Medulla oblongata (tissue), 1 donor: ENCODE measurements around the gene CD226.
"Not testable (repeated sequence)": the region's sequence is repeated elsewhere in the genome, so short reads cannot be mapped to it uniquely, and the experiment has no call there.

Experiments
- DNase-seq: peaks from one replicate; pipeline ENCODE4 v3.0.0-alpha.2; 2015; ENCODE audit errors: extremely low spot score

CD226 gene

DNA sequence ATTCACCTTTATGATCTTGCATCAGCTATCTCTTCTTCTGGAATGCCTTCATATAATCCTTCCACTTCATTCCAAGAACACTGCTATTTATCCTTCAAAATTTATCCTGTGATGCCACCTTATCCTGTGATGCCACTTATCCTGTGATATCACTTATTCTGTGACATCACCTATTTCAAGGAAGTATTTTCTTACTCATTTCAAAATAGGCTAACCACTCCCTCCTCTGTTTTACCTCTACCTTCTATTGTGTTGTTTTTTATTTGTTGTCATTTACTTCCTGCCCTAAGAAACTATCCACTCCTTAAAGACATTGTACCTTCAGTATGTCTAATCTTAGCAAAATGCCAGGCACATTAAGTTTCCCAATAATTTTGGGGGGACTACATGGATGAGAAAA, 38.8 kb downstream of the CD226 start:
- DNase-seq: no peak

DNA sequence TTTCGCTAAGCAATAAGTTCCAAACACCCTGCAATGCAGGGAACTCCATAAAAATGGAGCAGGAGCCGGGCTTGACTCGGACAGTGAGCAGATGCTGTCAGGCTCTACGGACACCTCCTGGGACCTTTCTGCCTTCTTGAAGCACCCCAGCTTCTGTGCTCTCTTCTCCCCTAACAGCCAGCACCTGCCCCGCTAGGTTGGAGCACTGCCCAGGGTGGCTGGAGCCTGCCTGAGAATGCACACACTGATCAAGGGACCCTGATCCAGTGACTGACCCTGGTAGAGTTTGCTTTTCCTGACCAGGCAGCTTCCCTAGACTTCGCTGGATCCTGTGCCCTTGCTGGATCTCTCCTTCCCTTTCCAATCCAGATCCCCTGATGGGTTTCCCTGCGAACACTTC, 40.9 kb downstream of the CD226 start:
- no peak for DNase-seq

DNA sequence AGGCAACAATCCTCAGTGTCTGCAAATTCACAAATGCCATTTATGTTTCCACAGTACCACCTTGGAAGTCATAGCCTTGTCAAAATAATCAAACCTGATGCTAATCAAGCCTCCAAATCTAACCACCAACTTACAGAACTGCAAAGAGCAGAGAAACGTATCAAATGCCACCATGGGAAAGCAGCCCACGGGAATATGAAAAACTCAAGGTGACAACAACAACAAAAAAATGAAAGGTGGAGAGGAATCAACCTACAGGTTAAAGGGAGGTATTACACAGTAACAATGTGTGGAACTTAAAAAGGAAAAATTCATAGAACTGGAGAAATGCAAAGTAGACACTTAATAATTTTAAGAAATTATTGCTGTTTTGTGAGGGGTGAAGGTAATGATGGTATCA, 46.7 kb downstream of the CD226 start:
- no peak for DNase-seq

DNA sequence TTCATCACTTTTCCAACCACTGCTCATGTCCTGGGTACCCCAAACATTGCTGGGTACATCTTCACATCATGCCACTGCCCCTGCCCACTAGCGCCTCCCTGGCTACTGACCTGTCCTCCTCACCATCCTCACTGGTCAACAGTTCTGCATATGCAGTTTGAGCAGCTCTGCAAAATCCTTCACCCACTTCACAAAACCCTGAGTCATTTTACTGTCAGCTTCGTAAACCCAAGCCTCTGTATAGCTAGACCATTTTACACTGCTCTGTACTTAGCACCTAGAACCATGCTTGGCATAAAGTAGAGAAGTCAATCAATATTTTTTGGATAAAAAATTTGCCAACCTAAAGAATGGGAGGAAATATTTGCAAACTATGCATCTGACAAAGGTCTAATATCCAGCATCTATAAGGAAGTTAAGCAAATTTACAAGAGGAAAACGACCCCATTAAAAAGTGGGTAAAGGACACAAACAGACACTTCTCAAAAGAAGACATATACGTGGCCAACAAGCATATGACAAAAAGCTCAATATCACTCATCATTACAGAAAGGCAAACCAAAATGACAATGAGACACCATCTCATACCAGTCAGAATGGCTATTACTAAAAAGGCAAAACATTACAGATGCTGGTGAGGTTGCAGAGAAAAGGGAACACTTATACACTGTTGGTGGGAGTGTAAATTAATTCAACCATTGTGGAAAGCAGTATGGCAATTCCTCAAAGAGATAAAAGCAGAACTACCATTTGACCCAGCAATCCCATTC, 48.3 kb downstream of the CD226 start:
- DNase-seq: not testable (repeated sequence)

DNA sequence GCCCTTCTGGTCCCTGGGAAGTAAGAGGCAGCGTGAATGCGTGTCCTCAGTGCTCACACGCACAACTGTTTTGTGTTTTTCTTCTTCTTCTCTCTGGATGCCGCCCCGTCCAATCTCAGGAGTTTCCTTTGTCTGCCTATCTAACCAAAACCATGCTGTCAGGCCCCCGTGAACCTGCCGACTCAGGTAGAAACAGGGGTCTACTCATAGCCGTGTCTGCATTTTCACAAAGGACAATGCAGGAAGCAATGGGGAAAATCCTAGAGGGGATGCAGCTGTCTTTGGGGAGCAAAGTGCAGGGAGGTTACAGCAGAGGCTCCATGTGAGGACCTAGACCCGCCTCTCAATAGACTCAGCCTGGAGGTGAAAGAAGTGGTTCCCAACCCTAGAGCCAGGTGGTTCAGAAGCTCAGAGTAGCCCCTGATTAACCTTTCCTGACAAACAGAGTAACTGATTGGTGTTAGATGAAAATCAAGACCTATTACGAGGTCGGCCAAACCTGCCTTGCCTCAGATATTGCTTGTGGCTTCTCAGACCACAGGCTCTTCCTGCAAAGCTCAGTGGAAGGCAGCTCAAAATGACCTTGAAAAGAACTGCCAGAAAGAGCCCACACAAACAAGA, 49.3 kb downstream of the CD226 start:
- DNase-seq: no peak

DNA sequence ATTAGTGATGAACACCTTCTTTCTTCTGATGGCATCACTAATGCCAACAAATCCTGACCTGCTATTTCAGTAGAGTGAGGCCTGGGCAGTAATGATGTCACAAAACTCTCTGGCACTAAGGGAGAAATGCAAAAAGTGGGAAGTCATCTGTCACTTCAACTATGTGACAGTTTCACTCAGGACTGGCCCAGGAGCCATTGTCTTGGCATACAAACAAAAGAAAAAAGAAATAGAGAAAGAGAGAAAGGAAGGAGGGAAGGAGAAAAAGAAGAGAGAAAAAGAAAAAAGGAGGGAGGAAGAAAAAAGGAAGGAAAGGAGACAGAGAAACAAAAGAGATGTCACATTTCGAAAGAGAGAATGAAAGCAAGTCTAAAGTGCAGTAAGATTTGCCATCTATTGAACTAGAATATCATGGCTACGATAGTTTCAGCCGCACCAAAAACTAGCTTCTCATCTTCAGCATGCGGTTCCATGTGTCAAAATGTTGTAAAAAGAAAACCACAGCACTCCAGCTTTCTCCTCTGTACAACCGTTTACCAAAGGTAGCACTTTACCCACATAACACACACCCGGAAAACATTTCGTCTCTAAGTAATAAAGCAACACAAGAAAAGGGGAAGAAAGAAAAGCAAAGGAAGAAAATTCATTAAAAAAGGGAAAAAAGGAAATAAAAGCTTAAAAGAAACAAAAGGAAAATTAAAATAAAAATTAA, 50.1 kb downstream of the CD226 start:
- DNase-seq: no peak

DNA sequence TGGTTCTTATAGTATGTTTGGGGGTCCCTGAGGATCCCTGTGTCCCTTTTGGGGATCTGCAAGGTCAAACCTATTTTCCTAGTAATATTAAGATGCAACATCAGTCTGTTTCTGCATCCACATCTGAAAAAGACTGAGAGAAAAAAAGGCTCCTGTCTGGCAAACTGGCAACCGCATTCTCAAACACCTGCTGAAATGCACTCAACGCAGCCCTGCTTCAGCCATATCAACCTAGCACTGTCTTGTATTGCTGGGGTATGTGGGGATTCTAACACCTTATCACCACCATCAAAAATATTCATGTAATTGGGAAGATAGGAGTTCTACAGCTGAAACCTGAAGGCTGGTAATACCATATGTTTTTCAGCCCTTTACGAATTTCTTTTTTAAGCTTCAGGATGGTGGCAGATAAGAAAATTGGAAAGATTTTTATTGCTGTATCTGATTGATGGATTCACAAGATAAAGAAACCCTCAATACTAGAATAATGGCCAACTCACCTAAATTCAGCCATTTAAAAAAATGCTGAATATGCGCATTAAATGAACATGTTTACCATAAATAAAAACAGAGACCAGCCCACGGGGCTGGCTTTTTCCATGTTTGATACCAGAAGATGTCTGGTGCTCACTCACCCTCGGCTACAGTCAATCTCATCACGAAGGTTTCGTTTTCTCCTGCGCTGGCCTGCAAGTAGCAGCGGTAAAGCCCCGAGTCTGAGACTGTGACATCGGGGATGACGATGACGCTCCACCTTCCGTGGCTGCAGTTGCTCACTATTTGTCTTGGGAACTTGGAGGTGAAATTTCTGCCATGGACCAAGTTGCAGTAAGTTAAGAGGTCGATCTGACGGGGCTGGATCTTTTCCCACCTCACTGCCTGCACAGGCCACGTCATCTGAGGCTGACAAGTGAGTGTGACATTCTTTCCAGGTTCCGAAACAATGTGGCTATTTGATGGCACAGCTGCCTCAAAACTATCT, 52.3 kb downstream of the CD226 start:
- no peak for DNase-seq

DNA sequence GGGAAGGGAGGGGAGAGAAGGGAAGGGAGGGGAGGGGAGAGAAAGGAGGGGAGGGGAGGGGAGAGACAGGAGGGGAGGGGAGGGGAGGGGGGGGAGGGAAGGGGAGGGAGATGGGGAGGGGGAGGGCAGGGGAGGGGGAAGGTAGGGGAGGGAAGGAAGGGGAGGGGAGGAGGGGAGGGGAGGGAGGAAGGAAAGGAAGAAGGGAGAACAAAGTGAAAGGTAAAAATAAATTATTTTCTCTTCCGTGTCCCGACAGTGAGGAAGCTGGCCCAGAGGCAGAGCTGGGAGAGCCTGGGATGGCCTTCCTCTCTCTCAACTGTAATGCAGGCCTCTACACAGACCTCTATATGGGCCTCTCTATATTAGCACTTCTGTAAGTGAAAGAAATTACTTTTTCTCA, 53.2 kb downstream of the CD226 start:
- DNase-seq: no peak

DNA sequence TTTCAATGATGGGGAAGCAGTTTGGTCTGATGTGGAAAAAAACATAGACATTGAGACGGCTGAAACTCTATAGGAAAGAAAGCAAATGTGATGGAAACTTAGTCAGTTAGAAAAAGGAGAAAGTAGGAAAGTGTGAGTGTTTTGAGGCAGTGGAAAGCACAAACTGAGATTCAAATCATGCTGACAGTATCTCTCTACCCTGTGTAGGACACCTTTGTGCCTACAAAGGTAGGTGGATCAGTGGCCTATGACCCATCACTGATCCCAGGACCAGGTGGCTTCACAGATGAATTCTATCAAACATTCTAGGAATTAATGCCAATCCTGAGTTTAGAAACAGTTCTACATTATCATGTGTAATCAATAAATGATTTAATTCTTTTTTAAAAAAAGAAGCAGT, 57.1 kb downstream of the CD226 start:
- no peak for DNase-seq

DNA sequence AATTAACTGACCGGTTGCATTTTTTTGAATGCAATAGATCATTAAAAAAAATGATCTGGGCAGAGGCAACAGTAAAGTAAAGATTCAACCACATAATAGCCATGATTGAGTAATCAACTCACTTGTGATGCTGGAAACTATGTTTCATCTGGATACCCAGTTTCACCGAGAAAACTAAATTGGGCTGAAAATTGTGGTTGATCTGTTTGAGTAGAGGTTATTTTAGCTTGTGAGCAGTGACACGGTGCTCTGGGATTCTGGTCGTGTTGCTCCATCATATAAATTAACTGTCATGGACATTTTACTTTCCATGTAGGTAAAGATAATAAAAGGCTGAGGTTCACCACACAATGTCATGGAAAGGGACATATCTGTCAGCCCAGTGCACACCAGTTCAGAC, 58.7 kb downstream of the CD226 start:
- no peak for DNase-seq

DNA sequence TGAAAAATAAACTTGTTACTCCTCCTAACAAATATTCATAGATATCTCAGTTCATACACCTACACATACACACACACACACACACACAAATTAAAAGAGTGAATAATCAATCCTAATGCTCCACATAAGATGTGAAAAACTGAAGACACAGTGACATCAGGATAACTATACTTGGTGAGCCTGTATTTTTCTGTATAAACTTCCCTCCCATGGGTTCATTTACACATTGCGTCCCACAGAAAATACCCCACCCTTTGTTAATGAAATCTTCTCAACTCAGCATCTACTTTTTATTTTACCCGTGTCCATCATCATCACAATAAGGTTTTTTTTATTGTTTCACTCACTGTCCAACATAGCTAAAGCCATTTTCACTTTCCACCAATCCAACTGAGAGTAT, 60.4 kb downstream of the CD226 start:
- DNase-seq: no peak

DNA sequence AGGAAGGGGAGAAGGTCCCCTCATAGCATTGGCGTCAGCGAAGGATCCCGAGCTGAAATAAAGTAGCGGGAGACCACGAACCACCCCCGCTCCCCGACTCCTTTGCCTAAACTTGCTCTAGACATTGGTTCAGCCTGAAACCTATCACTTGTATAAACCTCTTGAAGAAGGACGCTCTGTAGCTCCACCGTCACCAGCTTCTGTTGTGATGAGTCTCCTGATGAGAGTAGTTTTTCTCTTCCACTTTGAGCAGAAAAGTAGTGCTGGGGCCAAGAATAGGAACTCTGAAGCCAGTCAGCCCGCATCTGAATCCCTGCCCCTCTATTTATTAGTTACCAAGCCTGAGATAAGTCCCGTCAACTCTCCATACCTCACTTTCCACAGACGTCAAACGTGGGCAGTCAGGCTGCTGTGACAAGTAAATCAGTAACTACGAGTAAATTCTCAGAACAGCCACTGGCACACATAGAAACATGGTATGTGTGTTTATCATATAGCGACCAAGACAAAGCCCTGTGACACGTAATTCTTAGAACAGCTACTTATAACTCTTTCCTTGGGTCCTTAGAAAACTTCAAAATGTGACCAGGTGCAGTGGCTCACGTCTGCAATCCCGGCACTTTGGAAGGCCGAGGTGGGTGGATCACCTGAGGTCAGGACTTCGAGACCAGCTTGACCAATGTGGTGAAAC, 61.7 kb downstream of the CD226 start:
- DNase-seq: no peak

DNA sequence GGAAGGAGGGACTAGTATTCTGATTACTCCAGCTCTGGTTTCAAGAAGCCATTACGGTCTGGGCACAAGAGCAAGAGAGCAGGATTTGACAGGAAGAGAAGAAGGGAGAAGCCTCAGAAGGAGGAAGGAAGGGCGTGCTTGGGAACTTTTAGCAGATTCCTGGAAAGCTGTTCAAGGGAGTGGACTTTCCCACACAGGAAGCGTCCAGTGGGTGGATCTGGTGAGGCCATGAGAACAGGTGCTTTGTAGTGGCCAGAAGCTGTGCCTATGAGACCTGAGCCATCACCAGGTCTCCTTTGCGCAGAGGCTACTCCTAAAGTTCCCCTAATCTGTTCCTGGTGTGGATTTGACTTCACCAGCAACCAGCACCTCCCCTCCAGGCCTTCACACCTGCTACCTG, 62.3 kb downstream of the CD226 start:
- no peak for DNase-seq

DNA sequence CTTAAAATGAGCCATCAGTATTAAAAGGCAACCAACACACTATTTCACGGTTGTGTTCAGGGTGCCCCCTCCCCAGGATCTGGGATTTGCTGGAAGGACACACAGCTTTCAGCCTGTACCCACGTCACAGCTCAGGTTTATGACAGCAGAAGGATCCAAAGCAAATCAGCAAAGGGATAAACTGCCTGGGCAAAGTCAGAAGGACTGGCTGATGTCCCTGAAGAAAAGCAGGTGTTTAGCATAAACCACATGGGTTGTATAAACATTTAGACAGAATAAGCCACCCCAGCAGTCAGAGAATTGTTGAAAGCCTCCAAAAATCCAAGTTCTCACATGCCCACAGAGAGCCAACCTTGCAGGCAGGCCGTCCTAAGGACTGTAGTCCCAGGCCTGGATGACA, 63.9 kb downstream of the CD226 start:
- no peak for DNase-seq

DNA sequence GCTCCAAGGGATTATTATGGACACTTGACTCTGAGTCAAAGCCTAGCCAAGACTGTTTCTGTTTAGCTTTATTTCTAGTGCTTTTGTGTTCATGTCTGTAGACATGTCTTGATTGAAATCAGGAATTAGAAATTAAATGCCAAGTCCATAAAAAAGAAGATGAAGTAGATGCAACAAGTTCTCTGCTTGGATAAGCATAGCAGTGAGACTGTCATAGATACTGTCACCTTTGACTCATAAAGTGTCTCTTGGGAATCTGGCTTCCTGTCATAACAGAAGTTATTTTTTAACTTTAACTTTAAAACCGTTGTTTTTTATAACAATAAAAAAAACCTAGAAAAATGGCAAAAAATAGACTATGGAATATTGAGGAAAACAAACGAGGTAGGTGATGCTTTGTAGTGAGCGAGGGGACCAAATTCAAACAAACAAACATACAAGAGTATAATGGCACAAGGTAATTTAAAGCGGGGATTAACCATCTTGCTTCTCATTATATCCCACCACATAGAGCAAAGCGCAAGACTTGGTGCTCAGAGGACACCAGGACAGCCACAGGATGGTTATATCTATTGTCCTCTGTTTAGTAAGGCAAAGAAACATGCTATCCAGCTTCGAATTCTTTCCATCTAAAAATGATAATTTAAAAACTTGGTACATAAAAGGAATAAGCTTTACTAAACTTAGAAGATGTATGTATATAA, 64.6 kb downstream of the CD226 start:
- no peak for DNase-seq

DNA sequence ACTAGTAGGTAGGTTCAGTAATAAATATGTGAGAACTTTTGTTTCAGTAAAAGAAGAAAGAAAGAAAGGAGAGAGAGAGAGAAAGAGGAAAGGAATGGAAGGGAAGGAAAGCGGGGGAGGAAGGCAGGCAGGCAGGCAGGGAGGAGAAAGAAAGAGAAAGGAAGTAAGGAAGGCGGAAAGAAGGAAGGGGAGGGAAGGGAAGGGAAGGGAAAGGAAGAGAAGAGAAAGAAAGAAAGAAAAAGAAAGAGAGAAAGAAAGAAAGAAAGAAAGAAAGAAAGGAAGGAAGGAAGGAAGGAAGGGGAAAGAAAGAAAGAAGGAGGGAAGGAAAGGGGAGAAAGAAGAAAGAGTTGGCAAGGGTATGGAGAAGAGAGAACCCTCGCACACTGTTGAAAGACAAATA, 67.6 kb downstream of the CD226 start:
- no peak for DNase-seq

DNA sequence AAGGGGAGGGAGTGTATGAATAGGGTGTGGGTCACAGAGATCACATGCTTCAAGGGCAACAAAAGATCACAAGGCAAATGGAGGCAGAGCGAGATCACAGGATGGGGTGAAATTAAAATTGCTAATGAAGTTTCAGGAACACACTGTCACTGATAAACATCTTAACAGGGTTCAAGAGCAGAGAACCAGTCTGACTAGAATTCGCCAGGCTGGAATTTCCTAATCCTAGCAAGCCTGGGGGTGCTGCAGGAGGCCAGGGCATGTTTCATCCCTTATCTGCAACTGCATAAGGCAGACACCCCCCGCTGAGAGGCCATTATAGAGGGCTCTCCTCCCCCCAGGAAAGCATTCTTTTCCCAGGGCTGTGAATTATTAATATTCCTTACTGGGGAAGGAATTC, 68.6 kb downstream of the CD226 start:
- not testable (repeated sequence) for DNase-seq

DNA sequence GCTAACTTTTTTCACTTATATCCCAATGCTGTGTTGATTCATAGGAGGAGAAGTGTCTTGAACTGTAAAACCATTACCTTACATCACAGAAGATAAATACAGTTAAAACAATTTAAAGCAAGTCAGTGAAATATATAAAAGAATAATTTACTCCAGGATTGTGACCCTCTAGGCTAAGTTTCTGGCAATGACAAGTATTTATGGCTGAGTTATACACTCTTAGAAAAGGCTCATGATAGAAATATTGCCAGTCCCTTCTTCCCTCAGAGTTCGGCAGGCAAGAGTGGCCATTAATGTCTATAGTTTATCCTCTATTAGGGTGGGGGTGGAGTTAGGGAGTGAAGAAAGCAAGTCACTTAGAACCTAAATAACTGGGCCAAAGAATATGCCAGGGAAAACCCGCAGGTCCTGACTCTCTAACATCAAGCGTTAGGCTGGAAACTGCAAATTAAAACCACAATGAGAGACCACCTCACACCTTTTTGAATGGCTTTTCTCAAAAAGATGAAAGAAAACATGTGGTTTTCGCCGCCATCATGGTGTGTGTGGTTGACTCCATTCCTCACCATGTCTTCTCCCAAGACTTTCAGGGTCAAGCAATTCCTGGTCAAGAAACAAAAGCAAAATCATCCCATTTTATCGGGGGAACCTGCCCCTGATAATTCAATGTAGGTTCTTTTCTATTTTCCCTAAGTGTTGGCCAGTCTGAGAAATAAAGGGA, 69.3 kb downstream of the CD226 start:
- no peak for DNase-seq

DNA sequence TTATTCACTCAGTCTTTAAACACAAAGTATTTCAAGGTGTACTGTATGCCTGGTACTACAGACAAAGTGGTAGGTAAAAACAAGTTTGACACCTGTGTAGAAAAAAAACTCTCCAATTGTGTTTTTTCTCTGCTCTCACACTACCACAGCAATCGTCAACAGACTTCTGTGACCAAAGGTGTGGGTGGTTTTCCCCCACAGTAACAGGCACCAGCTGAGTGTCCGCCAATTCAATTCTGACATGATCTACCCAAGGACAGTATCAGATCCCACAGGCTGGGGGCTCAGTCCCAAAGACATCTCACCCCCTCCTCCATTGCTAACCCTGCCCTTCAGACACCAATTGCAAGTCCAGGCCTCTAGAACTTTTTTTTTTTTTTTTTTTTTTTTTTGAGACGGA, 71.2 kb downstream of the CD226 start:
- no peak for DNase-seq

DNA sequence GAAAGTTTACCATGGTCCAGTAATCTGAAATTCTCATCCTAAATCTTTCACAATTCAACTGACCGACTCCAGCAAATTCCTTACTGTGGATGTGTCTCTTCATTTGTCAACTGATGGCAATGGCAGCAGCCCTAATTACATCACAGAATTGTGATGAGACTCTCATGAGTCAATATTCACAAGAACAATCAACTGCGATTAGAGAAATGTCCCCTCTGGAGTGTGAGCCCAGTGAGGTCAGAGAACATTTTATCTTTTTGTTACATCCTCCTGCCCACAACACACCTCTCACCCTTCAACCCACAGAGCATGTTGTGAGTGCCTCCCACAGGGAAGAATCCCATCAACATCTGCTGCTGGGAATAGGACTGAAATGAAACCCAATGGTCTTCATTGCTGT, 73.6 kb downstream of the CD226 start:
- DNase-seq: no peak
